ELR (cell line): ENCODE measurements around the gene SLC25A22.

Source experiments
- DNase-seq: peaks from one replicate; pipeline ENCODE4 v3.0.0-alpha.2; 2015; ENCODE audit warnings: low read depth

The SLC25A22 gene

DNA sequence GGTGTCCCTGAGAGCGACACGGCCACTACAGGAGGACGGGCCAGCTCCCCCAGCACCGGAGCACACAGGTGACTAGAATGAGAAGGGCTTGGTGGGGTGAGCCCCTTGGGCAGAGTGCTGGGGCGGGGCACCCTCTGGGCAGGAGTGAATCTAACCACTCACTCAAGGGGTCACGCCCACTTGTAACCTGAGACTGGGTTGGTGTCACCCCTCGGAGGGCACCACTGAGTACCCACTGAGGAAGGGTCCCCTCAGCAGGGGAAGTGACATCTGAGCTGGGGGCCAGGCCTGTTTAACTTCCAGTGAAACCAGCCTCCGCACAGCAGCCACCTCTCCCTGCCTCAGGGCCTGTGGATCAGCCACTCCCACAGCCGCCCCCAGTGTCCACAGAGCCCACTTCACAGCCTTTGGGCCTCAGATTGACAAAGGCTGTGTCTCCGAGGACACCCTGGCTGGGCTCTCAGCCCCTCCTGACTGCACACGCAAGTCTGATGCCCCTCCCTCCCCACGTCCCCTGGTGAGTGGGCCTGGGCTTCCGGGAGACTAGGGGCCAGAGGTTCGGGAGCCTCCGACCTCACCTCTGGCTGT is 26.4 kb downstream of the SLC25A22 start:
- DNase-seq, result no peak

DNA sequence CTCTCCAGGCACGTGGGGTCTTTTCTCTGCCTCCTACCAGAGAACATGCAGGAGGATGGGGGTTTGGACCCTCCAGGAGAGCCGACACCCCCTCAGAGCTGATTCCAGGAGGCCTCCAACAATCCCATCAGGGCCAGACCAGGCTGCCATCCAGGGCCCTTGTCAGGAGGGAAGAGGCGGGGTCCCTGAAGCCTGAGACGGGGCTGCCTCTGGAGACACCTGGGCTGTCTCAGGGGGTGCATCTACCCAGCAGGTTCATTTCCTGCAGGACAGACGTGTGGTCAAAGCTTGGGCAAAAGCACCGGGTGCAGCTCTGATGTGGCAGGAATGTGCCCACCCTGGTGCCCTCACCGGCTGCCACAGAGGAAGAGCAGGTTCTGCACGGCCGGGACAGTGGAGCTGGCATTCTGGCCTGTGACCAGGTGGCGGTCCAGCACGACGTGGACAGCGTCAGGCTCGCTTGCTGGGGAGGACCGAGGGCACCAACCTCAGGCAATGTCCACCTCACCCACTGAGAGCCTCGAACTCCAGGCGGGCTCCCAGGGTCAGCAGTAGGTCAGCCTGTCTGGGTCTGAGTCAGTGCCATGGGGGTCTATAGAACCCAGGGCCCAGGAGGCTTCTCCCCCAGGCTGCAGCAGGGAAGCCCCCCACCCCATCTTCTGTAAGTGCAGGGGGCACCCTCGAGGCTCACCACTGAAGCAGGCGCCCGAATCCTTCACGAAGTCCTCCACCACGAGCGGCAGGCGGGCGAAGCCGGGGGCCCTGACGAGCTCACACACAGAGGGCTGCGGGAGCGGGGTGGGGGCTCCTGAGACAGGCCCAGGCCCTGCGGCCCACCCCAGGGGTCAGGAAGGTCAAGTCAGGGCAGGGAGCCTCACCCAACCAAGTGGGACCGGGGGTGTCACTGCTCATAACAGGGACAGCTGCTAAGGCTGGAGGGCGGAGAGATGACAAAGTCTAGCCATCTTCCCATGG is 27.2 kb downstream of the SLC25A22 start:
- DNase-seq, result no peak

DNA sequence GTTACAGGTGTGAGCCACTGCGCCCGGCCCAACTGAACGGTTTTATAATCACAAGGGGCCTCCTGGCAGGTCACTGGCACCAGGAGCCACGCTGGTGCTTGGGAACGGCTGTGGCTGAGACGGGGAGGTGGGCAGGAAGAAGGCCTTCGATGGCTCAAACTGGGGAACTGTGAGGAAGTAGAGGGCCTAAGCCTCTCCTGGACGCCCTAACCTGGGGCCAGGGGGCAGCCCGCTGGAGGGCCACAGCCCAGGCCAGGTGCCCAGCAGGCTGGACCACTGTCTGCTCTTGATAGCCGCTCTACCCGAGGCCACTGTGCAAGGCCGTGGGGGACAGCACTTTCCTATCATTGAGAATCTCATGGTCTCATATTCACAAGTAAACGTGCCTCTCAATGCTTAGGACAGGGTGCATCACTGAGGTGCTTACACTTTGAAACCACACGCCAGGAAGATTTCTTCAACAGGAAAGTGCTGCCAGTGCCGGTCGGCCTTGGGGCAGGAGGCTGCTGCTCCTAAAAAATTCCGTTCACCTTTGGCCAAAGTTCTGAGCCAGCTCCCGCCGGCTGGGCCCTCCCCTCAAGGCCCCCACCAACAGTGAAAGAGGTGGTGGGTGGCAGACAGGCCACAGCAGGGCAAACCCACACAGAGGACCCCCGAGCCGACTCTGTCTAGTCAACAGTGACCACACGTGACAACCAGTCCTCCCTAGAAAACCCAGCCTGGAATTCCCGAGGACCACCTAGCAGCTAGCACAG is 28.0 kb downstream of the SLC25A22 start:
- DNase-seq, result no peak

DNA sequence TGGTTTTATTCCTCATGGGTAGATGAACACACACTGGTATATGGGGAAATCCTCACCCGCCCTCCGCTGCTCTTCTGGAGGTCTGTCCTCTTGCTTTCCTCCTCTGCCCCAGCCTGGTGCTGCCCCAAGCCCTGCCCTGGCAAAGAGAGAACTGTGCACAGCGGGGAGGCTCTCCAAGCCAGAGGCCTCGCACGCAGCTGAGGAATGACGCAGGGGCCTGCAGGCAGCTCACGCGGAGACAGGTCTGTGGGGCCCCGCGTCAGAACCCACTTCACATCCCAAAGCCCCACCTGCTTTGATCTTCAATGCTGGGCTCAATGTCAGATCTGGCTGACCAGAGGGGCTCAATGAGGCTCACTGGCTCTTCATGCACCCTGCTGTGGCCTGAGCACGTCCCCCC is 30.8 kb downstream of the SLC25A22 start:
- DNase-seq, result no peak

DNA sequence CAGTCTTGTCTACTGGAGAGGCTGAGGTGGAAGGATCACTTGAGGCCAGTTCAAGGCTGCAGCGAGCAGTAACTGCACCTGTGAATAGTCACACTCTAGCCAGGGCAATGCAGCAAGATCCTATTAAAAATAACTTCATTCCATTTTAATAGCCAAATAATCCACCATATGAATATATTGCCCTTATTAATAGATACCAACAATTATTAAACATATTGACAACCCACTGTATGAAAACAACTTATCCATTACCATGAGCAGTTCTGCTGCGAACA is 31.2 kb downstream of the SLC25A22 start:
- DNase-seq, result no peak

DNA sequence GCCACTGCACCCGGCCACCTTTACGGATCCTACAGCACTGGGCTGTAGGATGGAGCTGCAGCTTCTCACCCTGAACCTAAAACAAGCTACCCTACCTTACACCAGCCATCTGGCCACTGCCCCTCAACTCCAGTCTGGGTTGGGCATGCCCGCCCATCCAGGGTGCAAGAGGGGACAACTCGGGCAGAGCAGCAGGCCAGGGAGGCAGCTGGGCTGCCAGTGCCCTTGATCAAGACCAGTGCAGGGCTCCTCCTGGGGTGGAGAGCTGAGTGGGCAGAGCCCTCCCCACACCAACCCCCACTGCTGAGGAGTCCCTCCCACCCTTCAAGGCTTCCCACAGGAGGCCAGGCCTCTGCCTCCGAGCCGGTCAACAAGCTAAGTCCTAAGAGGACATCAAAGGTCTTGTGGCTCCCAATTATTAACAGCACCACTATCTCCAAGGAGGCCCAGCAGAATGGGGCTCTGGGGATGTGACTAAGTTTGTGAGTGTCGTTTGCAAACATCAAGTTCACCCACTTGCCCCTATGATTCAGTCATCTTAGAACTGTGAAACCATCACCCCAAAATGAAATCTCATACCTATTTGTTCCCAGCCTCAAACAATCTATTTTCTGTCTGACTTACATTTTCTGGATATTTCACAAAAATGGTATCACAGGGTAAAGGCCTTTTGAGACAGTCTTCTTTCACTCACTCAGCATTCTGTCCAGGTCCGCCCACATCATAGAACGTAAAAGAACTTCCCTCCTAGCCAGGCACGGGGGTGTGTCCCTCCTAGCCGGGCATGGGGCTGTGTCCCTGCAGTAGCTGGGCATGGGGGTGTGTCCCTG is 31.8 kb downstream of the SLC25A22 start:
- no peak for DNase-seq

DNA sequence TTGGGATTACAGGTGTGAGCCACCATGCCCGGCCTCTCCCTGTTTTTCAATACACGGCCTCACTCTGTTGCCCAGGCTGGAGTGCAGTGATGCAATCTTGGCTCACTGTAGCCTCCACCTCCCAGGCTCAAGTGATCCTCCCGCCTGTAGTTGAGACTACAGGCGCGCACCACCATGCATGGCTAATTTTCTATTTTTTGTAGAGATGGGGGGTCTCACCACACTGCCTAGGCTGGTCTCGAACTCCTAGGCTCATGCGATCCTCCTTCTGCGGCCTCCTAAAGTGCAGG is 32.3 kb downstream of the SLC25A22 start:
- no peak for DNase-seq

DNA sequence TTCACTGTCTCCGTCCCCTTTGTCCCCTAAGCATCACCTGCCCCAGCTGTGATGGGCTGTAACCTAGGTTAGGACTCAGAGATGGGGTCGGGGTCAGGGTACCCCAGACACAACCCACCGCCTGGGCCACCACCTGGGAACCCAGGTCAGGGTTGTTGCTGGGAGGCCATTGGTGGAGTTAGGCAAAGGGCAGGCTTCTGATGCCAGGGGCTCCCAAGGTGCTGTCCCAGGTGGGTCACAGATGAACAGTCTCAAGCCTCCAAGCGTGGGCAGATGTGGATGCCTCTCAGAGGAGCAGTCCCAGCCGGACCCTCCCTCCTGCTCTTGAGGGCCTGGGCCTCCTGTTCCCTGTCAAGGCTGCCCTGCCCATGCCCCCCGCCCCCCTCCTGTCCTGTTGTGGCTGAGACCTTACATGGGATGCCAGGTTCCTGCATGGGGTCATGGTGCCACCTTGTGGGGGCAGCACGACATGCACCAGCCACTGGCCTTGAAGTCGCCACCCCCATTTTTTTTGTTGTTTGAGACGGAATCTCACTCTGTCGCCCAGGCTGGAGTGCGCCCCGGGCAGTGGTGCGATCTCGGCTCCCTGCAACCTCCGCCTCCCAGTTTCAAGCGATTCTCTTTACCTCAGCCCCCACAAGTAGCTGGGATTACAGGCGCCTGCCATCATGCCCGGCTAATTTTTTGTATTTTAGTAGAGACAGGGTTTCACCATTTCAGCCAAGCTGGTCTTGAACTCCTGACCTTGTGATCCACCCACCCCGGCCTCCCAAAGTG is 32.9 kb downstream of the SLC25A22 start:
- DNase-seq, result peak; percentile 70

DNA sequence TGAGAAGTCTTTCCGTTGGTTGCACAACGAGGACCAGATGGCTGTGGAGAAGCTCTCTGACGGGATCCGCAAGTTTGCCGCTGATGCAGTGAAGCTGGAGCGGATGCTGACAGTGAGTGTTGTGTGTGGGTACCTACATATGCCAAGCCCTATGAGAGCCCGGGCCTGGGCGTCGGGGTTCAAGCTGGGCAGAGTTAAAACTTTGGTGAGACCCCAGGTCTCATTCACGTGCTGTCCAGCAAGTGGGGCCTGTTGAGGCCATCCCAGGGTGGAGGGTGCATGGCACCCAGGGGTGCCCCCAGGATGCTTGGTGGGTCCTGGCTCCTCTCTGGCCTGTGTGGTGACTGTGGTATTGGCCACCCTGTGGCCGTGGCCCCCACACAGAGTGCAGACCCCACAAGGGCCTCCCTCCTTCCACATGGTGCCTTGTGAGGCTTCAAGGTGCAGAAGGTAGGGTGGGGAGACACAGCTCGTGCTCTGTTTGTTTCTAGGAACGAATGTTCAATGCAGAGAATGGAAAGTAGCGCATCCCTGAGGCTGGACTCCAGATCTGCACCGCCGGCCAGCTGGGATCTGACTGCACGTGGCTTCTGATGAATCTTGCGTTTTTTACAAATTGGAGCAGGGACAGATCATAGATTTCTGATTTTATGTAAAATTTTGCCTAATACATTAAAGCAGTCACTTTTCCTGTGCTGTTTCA is 33.6 kb downstream of the SLC25A22 start:
- DNase-seq, result no peak

DNA sequence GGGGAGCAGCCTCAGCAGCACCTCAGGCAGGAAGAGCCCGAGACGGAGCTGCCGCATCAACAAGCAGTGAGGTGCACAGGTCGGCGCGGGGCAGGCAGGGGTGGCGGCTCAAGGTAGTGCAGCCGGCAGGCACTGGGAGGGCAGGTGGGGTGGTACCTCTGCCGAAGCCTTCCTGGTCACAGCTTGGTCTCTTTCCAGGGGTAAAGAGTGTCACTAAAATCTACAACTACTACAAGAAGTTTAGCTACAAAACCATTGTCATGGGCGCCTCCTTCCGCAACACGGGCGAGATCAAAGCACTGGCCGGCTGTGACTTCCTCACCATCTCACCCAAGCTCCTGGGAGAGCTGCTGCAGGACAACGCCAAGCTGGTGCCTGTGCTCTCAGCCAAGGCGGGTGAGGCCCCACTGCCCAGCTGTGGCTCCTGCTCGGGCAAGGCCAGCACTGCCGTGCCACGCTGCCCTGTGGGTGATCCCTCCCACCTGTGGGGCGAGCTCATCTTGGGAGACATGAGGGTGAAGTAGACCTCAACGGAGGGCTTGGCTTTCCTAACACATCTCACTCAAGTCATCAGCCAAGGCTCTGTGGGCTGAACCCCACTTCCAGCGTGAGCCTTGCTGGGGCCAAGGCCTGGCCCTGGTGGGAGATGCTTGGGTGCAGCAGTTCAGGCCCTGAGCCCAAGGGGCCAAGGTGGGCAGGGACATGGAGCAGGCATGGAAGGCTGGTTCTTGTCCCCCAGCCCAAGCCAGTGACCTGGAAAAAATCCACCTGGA is 34.3 kb downstream of the SLC25A22 start:
- DNase-seq, result no peak

DNA sequence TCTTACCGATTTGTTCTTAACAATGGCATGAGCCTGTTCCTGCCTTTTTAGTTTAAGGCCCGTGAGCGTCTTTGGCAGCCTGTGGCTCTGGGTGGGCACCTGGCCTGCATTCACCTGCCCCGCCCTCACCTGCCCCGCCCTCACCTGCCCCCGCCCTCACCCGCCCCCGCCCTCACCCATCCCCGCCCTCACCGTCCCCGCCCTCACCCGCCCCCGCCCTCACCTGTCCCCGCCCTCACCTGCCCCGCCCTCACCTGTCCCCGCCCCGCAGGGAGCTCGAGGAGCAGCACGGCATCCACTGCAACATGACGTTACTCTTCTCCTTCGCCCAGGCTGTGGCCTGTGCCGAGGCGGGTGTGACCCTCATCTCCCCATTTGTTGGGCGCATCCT is 35.0 kb downstream of the SLC25A22 start:
- DNase-seq, result no peak

DNA sequence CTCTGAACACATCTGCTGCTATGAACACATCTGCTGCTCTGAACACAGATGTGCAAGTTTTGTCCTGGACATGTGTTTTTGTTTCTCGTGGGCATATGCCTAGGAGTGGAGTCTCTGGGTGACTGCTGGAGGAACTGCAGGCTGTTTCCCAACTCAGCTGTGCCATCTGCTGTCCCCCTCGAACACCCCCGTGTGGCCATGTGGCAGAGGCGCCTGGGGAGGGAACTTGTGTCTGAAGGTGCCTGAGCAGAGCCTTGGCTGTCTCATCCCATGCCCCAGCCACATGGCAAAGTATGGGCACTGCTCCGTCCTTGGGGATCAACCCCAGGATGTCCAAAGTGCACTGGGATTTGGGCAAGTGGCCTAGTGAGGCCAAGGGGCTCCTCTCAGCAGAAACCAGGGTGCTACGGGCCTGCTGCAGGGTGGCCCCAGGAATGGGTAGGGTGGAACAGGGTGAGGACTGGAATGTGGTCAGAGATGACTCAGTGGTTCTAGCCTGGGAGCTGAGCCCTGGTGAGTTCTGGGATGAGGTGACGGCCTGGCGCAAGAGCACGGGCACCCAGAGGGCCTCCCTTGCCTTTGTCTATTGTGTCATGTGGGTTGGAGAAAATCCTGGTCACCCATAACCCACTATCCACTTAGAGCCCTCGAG is 35.5 kb downstream of the SLC25A22 start:
- DNase-seq, result peak; percentile 94

DNA sequence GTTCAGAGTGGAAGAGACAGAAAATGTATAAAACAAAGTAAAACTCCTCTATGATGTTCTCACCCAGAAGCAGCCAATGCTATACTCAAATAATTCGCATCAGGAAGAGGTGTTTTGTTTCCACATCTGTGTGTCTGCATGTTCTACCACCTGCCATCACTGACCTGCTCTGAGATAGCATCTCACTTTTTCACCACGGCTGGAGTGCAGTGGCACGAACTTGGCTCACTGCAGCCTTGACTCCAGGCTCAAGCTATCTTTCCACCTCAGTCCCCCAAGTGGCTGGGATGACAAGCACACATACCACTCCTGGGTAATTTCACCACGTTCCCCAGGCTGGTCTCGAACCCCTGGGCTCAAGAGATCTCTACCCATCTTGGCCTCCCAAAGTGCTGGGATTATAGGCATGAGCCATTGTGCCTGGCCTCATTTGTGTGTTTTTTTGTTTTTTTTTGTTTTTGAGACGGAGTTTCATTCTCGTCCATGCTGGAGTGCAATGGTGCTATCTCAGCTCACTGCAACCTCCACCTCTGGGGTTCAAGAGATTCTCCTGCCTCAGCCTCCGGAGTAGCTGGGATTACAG is 36.5 kb downstream of the SLC25A22 start:
- no peak for DNase-seq

DNA sequence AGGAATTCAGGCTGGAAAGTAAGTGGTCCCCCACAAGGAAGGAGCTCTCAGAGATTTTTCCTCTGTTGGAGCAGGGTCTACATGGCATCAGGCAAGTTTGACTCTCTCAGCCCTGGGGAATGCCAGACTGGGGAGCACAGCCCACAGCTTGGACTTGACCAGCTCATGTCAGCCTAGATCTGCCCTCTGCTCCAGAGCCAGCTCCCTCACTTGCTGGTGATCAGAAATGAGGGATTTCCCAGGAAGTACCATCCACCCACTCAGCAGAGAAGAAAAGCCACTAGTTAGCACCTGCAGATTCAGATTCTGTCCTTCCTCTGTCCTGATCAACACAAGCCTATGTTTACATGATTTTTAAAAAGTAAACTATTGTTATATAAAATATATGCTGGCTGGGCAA is 37.8 kb downstream of the SLC25A22 start:
- DNase-seq, result no peak

DNA sequence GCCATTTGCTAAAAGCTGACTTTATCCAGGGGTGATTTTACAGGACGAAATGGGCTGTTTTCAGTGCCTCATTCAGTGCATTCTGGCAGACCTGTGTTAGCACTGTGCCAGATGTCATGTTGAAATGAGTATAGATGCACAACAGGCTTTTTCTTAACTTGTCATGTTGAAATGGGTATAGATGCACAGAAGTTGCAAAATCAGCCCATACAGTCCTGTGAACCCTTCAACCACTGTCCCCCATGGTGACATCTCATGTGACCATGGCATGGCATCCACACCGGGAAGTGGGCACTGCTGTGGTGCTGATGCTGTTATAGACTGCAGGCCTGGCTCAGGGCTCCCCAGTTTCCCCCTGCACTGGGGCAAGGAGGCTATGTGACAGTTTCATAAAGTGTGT is 48.4 kb downstream of the SLC25A22 start:
- DNase-seq, result no peak

DNA sequence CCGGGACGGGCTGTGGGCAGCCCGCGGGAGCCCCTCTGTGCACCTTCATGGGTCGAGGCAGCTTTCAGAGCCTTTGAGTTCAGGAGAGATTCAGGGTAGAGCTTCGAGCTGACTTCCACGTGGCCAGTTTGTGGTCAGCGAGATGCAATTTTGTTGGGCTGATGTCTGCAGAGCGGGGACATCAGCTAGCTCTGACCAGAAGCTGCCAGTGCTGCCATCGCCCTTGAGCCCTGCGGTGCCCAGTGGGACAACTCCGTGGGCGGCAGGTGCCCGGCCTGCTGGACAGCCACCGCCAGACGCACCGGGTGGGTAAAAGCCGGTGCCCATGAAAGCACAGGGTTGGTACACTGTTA is 50.1 kb downstream of the SLC25A22 start:
- DNase-seq, result peak; percentile 42

DNA sequence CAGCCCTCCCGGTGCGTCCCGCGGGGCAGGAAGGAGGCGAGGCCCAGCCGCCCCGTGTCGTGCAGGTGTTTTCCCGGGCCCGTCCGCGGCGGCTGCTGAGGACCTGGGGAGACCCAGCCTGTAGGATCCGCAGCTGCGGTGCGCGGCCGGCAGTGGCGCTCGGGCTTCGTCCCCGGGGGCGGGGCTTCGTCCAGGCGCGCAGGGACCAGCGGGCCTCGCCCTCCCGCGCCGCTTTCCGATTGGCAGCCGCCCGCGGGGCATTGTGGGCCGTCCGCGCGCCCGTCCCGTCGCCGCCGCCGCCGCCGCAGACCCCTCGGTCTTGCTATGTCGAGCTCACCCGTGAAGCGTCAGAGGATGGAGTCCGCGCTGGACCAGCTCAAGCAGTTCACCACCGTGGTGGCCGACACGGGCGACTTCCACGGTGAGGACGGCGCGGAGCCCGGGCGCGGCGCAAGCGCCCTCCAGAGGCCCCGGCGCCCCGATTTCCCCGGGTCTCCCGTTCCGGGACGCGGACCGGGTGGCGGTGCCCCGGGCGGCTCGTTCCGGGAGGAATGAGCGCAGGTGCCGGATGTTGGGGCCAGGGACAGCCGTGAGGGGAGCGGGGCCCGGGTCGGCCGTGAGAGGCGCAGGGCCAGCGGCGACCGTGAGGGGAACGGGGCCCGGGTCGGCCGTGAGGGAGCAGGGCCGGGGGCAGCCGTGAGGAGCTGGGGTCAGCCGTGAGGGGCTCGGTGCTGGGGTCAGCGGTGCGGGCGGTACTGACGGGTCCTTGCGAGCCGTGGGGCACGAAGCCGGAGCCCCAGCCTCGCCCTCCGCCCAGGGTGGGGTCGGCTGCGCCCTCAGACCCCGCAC is 50.7 kb downstream of the SLC25A22 start, which contains the start of gene TALDO1:
Gene TALDO1, plus strand, starts transcription at position 307 of the 849 bp plus-strand sequence. Its CDS starts 18 bp downstream, at position 325.
- peak; percentile 90 for DNase-seq
